Breast epithelium (tissue), 3 donors: Measurements from ENCODE around the gene TPI1.

Source experiments
- CTCF ChIP-seq, 3 donors: fragments of 450-650 bp; IDR thresholded peaks; one replicate each; pipeline ENCODE4 v1.5.1; 2016 to 2017; ENCODE audit warnings: antibody characterized with exemption in 3 of 3, mild to moderate bottlenecking in 3 of 3, moderate library complexity in 3 of 3
- POLR2A ChIP-seq: fragments of 450-650 bp; IDR thresholded peaks from one replicate; pipeline ENCODE4 v1.6.1; 2016; ENCODE audit warnings: antibody characterized with exemption, mild to moderate bottlenecking, moderate library complexity
- POLR2AphosphoS5 ChIP-seq, 3 donors: sonication (generic); formaldehyde crosslinking; IDR thresholded peaks; one replicate each; pipeline ENCODE4 v1.6.1; 2017; ENCODE audit warnings: antibody characterized with exemption in 3 of 3

- TF ChIP-seq CTCF (IDR thresholded peaks at IDR 0.05) (no peak), POLR2A (no peak), POLR2AphosphoS5 (IDR thresholded peaks at IDR 0.05) (no peak)
These were observed 36.9 kb upstream of the TPI1 start for GRCh38 chr12:6830286-6830890.
